ENCODE data around the gene ASTN2. TPM values are rescaled to one million over a fixed set of nuclear protein-coding genes. Genes with fewer than 3 reads are reported as not detected.

Gene ASTN2
- total RNA-seq, 2 experiments from 2014 or later = 1.7 to 4.2 TPM

- H4K20me1 ChIP-seq (ENCODE audit: insufficient read depth, low read length) = no peaks in the 10 kb centered on the region
- no peaks in the 10 kb centered on the region for H3K79me2 ChIP-seq (ENCODE audit: insufficient read depth, low read depth, low read length)
- H3K4me3 ChIP-seq (ENCODE audit: low read depth, low read length, poor library complexity, severe bottlenecking) = no peak overlapping the region
- no peaks in the 10 kb centered on the region for H3K9me2 ChIP-seq (ENCODE audit: insufficient read depth, low read length)
- no TSS peak for BruUV-seq (replicated peaks)
- no peak overlapping the region for H2AFZ ChIP-seq (ENCODE audit: low read length)
- H3K4me1 ChIP-seq (ENCODE audit: insufficient read depth, low read length, poor library complexity, severe bottlenecking) = no peaks in the 10 kb centered on the region
- no peak overlapping the region for H3K4me2 ChIP-seq (ENCODE audit: low read length)
- CTCF ChIA-PET (ENCODE audit: unreplicated experiment) = no interaction called here
- no peak for TF ChIP-seq EZH2phosphoT487 (IDR thresholded peaks at IDR 0.05; ENCODE audit: borderline replicate concordance, low read depth, low read length)
- no peak for TF ChIP-seq CTCF (conservative IDR thresholded peaks at IDR 0.05; ENCODE audit: low read length)
- POLR2A ChIA-PET = interaction anchor here (0.7 kb wide), 1 partner anchor 14 kb away, joined by 3 read pairs; no protein-coding TSS in a partner anchor
- no peak overlapping the region for H3K27ac ChIP-seq (ENCODE audit: low read depth, low read length, poor library complexity, severe bottlenecking)
- intact Hi-C loops (cut with micrococcal nuclease; ENCODE audit: unreplicated experiment) = no loop called here
- no peaks in the 10 kb centered on the region for H3K36me3 ChIP-seq (ENCODE audit: insufficient read depth, low read length)
- no peaks in the 10 kb centered on the region for H3K9me3 ChIP-seq (ENCODE audit: low read length)
- DNase-seq (ENCODE audit: low spot score) = no peak
Measured at GRCh38 chr9:117029341-117029740, 385.5 kb downstream of the ASTN2 start.

- Histone ChIP-seq H2AFZ (ENCODE audit: low read length) (no peak overlapping the region), H3K4me3 (ENCODE audit: low read depth, low read length, poor library complexity, severe bottlenecking) (no peak overlapping the region), H3K79me2 (ENCODE audit: insufficient read depth, low read depth, low read length) (no peaks in the 10 kb centered on the region), H3K36me3 (ENCODE audit: insufficient read depth, low read length) (no peaks in the 10 kb centered on the region), H3K4me1 (ENCODE audit: insufficient read depth, low read length, poor library complexity, severe bottlenecking) (no peaks in the 10 kb centered on the region), H3K27ac (ENCODE audit: low read depth, low read length, poor library complexity, severe bottlenecking) (no peak overlapping the region), H3K9me3 (ENCODE audit: low read length) (no peaks in the 10 kb centered on the region), H3K4me2 (ENCODE audit: low read length) (no peak overlapping the region), H3K9me2 (ENCODE audit: insufficient read depth, low read length) (no peaks in the 10 kb centered on the region), H4K20me1 (ENCODE audit: insufficient read depth, low read length) (no peaks in the 10 kb centered on the region)
- CTCF ChIA-PET (ENCODE audit: unreplicated experiment) = no interaction called here
- intact Hi-C loops (cut with micrococcal nuclease; ENCODE audit: unreplicated experiment) = no loop called here
- BruUV-seq (replicated peaks) = no TSS peak
- POLR2A ChIA-PET = no interaction called here
- TF ChIP-seq CTCF (conservative IDR thresholded peaks at IDR 0.05; ENCODE audit: low read length) (no peak), EZH2phosphoT487 (IDR thresholded peaks at IDR 0.05; ENCODE audit: borderline replicate concordance, low read depth, low read length) (no peak)
- no peak for DNase-seq (ENCODE audit: low spot score)
Measured at GRCh38 chr9:117028103-117028858, 386.6 kb downstream of the ASTN2 start.

- POLR2A ChIA-PET = no interaction called here
- Histone ChIP-seq H3K4me1 (ENCODE audit: insufficient read depth, low read length, poor library complexity, severe bottlenecking) (no peaks in the 10 kb centered on the region), H3K4me2 (ENCODE audit: low read length) (no peak overlapping the region), H2AFZ (ENCODE audit: low read length) (no peak overlapping the region), H3K4me3 (ENCODE audit: low read depth, low read length, poor library complexity, severe bottlenecking) (no peak overlapping the region), H3K36me3 (ENCODE audit: insufficient read depth, low read length) (no peaks in the 10 kb centered on the region), H3K9me2 (ENCODE audit: insufficient read depth, low read length) (no peaks in the 10 kb centered on the region), H3K79me2 (ENCODE audit: insufficient read depth, low read depth, low read length) (no peaks in the 10 kb centered on the region), H3K27ac (ENCODE audit: low read depth, low read length, poor library complexity, severe bottlenecking) (no peak overlapping the region), H4K20me1 (ENCODE audit: insufficient read depth, low read length) (no peaks in the 10 kb centered on the region), H3K9me3 (ENCODE audit: low read length) (no peaks in the 10 kb centered on the region)
- CTCF ChIA-PET (ENCODE audit: unreplicated experiment) = no interaction called here
- intact Hi-C loops (cut with micrococcal nuclease; ENCODE audit: unreplicated experiment) = no loop called here
- no peak for TF ChIP-seq EZH2phosphoT487 (IDR thresholded peaks at IDR 0.05; ENCODE audit: borderline replicate concordance, low read depth, low read length)
- TF ChIP-seq CTCF (conservative IDR thresholded peaks at IDR 0.05; ENCODE audit: low read length) = no peak
- BruUV-seq (replicated peaks) = no TSS peak
- DNase-seq (ENCODE audit: low spot score) = no peak
Measured at GRCh38 chr9:117021906-117022305, 393.0 kb downstream of the ASTN2 start.
